ENCODE measurements around the gene COPS3.

Gene COPS3

DNA sequence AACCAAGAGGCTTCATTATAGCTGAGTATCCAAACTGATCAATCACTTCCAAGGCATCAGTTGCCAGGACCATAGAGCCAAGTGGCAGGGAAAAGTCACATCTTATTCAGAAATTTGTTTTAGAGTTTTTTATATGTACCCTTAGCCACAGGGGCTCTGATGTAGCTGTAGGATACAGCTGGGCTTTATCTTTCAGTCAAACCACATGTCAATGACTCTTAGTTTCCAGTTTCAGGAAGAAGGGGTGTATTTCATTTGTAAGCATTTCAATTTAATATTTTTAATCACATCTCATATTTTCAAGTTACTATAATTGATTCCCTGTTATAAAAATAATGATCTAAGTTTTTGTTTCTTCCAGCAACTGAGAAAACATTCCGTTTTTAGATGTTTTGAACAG lies 41.2 kb downstream of the COPS3 start:
- CTCF ChIA-PET: no interaction called here
- POLR2A ChIA-PET: no interaction called here
- TF ChIP-seq, protein P1, sequence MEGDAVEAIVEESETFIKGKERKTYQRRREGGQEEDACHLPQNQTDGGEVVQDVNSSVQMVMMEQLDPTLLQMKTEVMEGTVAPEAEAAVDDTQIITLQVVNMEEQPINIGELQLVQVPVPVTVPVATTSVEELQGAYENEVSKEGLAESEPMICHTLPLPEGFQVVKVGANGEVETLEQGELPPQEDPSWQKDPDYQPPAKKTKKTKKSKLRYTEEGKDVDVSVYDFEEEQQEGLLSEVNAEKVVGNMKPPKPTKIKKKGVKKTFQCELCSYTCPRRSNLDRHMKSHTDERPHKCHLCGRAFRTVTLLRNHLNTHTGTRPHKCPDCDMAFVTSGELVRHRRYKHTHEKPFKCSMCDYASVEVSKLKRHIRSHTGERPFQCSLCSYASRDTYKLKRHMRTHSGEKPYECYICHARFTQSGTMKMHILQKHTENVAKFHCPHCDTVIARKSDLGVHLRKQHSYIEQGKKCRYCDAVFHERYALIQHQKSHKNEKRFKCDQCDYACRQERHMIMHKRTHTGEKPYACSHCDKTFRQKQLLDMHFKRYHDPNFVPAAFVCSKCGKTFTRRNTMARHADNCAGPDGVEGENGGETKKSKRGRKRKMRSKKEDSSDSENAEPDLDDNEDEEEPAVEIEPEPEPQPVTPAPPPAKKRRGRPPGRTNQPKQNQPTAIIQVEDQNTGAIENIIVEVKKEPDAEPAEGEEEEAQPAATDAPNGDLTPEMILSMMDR (IDR thresholded peaks at IDR 0.05; ENCODE audit: control extremely low read depth, extremely low read depth, low read depth, missing control alignments): no peak
- DNase-seq (ENCODE audit: extremely low spot score): no peak

- POLR2A ChIA-PET: interaction anchor here (0.7 kb wide), 2 partner anchors 101 to 208 kb away, joined by 3 read pairs; no protein-coding TSS in a partner anchor
These were observed 43.8 kb downstream of the COPS3 start, which contains the start of gene FLCN for GRCh38 chr17:17237026-17237799. Gene FLCN, minus strand, starts transcription at chr17:17237168. Its CDS starts 9,031 bp downstream, at chr17:17228137.

DNA sequence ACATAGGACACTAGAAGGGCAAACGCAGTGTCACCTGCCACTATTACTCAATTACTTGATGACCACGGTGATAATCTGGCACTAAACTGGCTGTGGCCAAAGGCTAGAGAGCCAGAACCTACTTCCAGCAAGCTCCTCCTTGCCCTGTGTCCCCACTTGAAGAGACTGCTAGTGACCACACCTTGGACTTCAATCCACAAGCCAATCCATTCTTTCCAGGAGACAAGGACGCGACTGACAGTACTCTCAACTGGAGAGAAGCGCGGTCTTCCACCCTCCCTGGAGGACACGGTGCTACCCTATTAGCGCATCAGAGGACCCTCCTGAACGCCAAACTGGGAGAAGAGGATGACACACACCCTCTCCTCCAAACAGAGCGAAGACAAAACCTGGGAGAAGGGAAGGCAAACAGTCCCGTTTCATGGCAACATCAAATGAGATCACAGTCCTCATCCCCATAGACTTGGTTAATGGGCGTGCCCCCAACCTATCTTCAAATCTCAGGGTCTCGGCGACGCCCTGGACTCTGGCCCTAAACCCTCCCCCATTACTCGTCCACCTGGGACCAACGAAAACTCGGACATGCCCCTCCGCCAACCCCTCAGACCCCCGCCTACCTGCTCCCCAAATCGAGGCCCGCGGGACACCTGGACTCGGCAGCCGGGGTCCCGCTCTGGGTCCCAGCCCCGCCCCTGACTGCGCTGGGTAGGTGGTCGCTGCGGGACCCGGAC lies 44.6 kb downstream of the COPS3 start:
- no peak for DNase-seq (ENCODE audit: extremely low spot score)
- ChIA-PET CTCF (interaction anchor here (1.0 to 2.2 kb wide), 2 partner anchors 10 to 12 kb away, joined by 3 to 6 read pairs; no protein-coding TSS in a partner anchor), POLR2A (interaction anchor here (0.7 to 2.3 kb wide), 6 partner anchors 7 to 167 kb away, joined by 3 to 7 read pairs (median 4); no protein-coding TSS in a partner anchor)
- TF ChIP-seq, protein P1 (IDR thresholded peaks at IDR 0.05; ENCODE audit: control extremely low read depth, extremely low read depth, low read depth, missing control alignments): no peak

More at GRCh38 chr17:17237026-17237799, 43.8 kb downstream of the COPS3 start, which contains the start of gene FLCN:
- CTCF ChIA-PET: interaction anchor here (1.0 to 2.2 kb wide), 2 partner anchors 11 to 13 kb away, joined by 3 to 6 read pairs; no protein-coding TSS in a partner anchor
- TF ChIP-seq, protein P1 (IDR thresholded peaks at IDR 0.05; ENCODE audit: control extremely low read depth, extremely low read depth, low read depth, missing control alignments): no peak
- peak; percentile 90 for DNase-seq (ENCODE audit: extremely low spot score)

GRCh38 chr17:17235212-17236174 lies 45.6 kb downstream of the COPS3 start:
- DNase-seq (ENCODE audit: extremely low spot score): no peak
- POLR2A ChIA-PET: interaction anchor here (0.7 to 2.3 kb wide), 7 partner anchors 8 to 168 kb away, joined by 3 to 7 read pairs (median 4); no protein-coding TSS in a partner anchor

GRCh38 chr17:17232303-17232621 lies 48.8 kb downstream of the COPS3 start:
- no peak for DNase-seq (ENCODE audit: extremely low spot score)
- POLR2A ChIA-PET: no interaction called here
- CTCF ChIA-PET: interaction anchor here (1.2 kb wide), 1 partner anchor 25 kb away, joined by 3 read pairs; no protein-coding TSS in a partner anchor
- TF ChIP-seq, protein P1 (IDR thresholded peaks at IDR 0.05; ENCODE audit: control extremely low read depth, extremely low read depth, low read depth, missing control alignments): no peak

More at GRCh38 chr17:17235212-17236174, 45.6 kb downstream of the COPS3 start:
- TF ChIP-seq, protein P1 (IDR thresholded peaks at IDR 0.05; ENCODE audit: control extremely low read depth, extremely low read depth, low read depth, missing control alignments): no peak
- CTCF ChIA-PET: interaction anchor here (0.9 to 2.2 kb wide), 3 partner anchors 9 to 28 kb away, joined by 3 to 6 read pairs (median 3); no protein-coding TSS in a partner anchor

Measured in GM10248 (cell line).